T47D (cell line): ENCODE results near the gene ANKRD9.
A peak's percentile ranks its signal among the peaks of the same experiment; 100 is the strongest.

Experiments used
- DNase-seq, 2 experiments: peaks; one replicate each; pipeline versions ENCODE4 v3.0.0 to v3.0.0-alpha.2; 2011 to 2012; ENCODE audit warnings: low read depth in 1 of 2, low spot score in 1 of 2
- JUND ChIP-seq: IDR thresholded peaks from 2 replicates; pipeline ENCODE4 v1.6.1; 2012; ENCODE audit warnings: low read depth
- in situ Hi-C: cut with HindIII; loops from 2 replicates; pipeline ENCODE4 v1.10.0; 2016; ENCODE audit warnings: low sequenced_read_pairs, low pct_unique_long_range_greater_than_20kb

Gene ANKRD9

GRCh38 chr14:102514987-102515733, 5.6 kb upstream of the ANKRD9 start:
- no peak for DNase-seq
- in situ Hi-C loops, result no loop called here
- TF ChIP-seq JUND, result no peak

- no peak for TF ChIP-seq JUND
- in situ Hi-C loops, result no loop called here
- no peak for DNase-seq
These were observed 4.6 kb upstream of the ANKRD9 start for GRCh38 chr14:102513899-102514772.

- in situ Hi-C loops, result no loop called here
- TF ChIP-seq JUND, result no peak
These were observed 3.3 kb upstream of the ANKRD9 start for GRCh38 chr14:102512793-102513300.

GRCh38 chr14:102511538-102511937, 2.0 kb upstream of the ANKRD9 start:
- in situ Hi-C loops, result no loop called here
- DNase-seq, result no peak
- TF ChIP-seq JUND, result no peak

More at GRCh38 chr14:102512793-102513300, 3.3 kb upstream of the ANKRD9 start:
- no peak for DNase-seq

- no peak for TF ChIP-seq JUND
- DNase-seq, result peak; percentile 77 to 87
- in situ Hi-C loops, result no loop called here
These were observed 1.3 kb upstream of the ANKRD9 start for GRCh38 chr14:102510616-102511520.

GRCh38 chr14:102508774-102509745, 516 bp downstream of the ANKRD9 start:
- DNase-seq, result peak; percentile 64 to 95
- no peak for TF ChIP-seq JUND
- in situ Hi-C loops, result no loop called here

GRCh38 chr14:102508410-102508773, 1.2 kb downstream of the ANKRD9 start:
- no peak for TF ChIP-seq JUND
- peak; percentile 27 to 84 for DNase-seq
- in situ Hi-C loops, result no loop called here

GRCh38 chr14:102507857-102508312, 1.7 kb downstream of the ANKRD9 start:
- no peak for TF ChIP-seq JUND
- in situ Hi-C loops, result no loop called here
- DNase-seq, result peak; percentile 50 to 59

- in situ Hi-C loops, result no loop called here
- TF ChIP-seq JUND, result no peak
- DNase-seq, result no peak
These were observed 2.3 kb downstream of the ANKRD9 start for GRCh38 chr14:102507081-102507856.

- in situ Hi-C loops, result no loop called here
- TF ChIP-seq JUND, result no peak
- no peak for DNase-seq
These were observed 3.0 kb downstream of the ANKRD9 start for GRCh38 chr14:102506626-102506925.
